Esophagus squamous epithelium (tissue), 4 donors: Measurements from ENCODE around the gene MYOCOS.
"Not testable (repeated sequence)": the region's sequence is repeated elsewhere in the genome, so short reads cannot be mapped to it uniquely, and the experiment has no call there.

ENCODE experiments used
- POLR2A ChIP-seq, 4 donors: fragments of 450-650 bp; IDR thresholded peaks; one replicate each; pipeline ENCODE4 v1.6.1; 2017; ENCODE audit warnings: antibody characterized with exemption in 4 of 4, mild to moderate bottlenecking in 4 of 4, moderate library complexity in 3 of 4
- TF ChIP-seq, protein P1 (sequence below), 6 experiments: fragments of 450-650 bp in 4 of 6; fragments of 200-600 bp in 2 of 6; sonication (generic) in 2 of 6; IDR thresholded peaks; one replicate each; pipeline ENCODE4 v1.5.1; 2016 to 2019; ENCODE audit warnings: antibody characterized with exemption in 6 of 6, mild to moderate bottlenecking in 4 of 6, moderate library complexity in 4 of 6

DNA sequence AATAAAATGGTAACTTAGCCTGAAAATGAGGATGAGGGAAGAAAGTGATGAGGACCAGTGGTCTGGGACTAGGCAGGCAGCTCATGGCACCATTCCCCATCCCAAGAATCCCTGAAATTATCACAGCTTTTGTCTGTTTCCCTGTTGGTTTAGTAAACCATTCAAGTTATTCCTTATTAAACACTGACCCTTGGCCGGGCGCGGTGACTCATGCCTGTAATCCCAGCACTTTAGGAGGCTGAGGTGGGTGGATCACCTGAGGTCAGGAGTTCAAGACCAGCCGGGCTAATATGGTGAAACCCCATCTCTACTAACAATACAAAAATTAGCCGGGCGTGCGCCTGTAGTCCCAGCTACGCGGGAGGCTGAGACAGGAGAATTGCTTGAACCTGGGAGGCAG, 34.2 kb downstream of the MYOCOS start:
- TF ChIP-seq, protein P1, sequence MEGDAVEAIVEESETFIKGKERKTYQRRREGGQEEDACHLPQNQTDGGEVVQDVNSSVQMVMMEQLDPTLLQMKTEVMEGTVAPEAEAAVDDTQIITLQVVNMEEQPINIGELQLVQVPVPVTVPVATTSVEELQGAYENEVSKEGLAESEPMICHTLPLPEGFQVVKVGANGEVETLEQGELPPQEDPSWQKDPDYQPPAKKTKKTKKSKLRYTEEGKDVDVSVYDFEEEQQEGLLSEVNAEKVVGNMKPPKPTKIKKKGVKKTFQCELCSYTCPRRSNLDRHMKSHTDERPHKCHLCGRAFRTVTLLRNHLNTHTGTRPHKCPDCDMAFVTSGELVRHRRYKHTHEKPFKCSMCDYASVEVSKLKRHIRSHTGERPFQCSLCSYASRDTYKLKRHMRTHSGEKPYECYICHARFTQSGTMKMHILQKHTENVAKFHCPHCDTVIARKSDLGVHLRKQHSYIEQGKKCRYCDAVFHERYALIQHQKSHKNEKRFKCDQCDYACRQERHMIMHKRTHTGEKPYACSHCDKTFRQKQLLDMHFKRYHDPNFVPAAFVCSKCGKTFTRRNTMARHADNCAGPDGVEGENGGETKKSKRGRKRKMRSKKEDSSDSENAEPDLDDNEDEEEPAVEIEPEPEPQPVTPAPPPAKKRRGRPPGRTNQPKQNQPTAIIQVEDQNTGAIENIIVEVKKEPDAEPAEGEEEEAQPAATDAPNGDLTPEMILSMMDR (IDR thresholded peaks at IDR 0.05): not testable (repeated sequence)
- TF ChIP-seq POLR2A (IDR thresholded peaks at IDR 0.05): not testable (repeated sequence)
